Limb (tissue), 2 donors: ENCODE data around the gene SYT7.

Experiments
- DNase-seq, 2 donors: peaks; one replicate each; pipeline ENCODE4 v3.0.0-alpha.2; 2016; ENCODE audit errors: extremely low spot score in 2 of 2

SYT7 gene

GRCh38 chr11:61518032-61518795 lies 62.7 kb downstream of the SYT7 start:
- DNase-seq: no peak

GRCh38 chr11:61516675-61517572 lies 64.0 kb downstream of the SYT7 start:
- peak in 1 of 2 donors; percentile 84 for DNase-seq

GRCh38 chr11:61516191-61516590 lies 64.7 kb downstream of the SYT7 start:
- DNase-seq: no peak

- DNase-seq: no peak
These were observed 65.2 kb downstream of the SYT7 start for GRCh38 chr11:61515686-61516085.

- no peak for DNase-seq
These were observed 66.6 kb downstream of the SYT7 start for GRCh38 chr11:61514050-61514917.

- no peak for DNase-seq
These were observed 67.6 kb downstream of the SYT7 start for GRCh38 chr11:61513143-61513765.

GRCh38 chr11:61512435-61512834 lies 68.4 kb downstream of the SYT7 start:
- no peak for DNase-seq

GRCh38 chr11:61511383-61511782 lies 69.5 kb downstream of the SYT7 start:
- no peak for DNase-seq

- no peak for DNase-seq
These were observed 69.9 kb downstream of the SYT7 start for GRCh38 chr11:61510974-61511373.

GRCh38 chr11:61510166-61510919 lies 70.5 kb downstream of the SYT7 start:
- no peak for DNase-seq

GRCh38 chr11:61509043-61510029 lies 71.5 kb downstream of the SYT7 start:
- DNase-seq: peak; percentile 72 to 81

GRCh38 chr11:61507962-61508861 lies 72.7 kb downstream of the SYT7 start, which contains the start of gene LRRC10B:
LRRC10B (plus strand) TSS chr11:61508749; CDS start chr11:61508999, 250 bp downstream.
- peak in 1 of 2 donors; percentile 85 for DNase-seq

GRCh38 chr11:61507012-61507768 lies 73.7 kb downstream of the SYT7 start:
- no peak for DNase-seq

GRCh38 chr11:61505640-61506155 lies 75.2 kb downstream of the SYT7 start:
- no peak for DNase-seq

GRCh38 chr11:61505106-61505505 lies 75.8 kb downstream of the SYT7 start:
- DNase-seq: no peak

GRCh38 chr11:61503135-61503770 lies 77.6 kb downstream of the SYT7 start:
- no peak for DNase-seq
